OCI-LY3 (cell line): ENCODE results near the gene PNPLA7.
"Not testable (repeated sequence)": the region's sequence is repeated elsewhere in the genome, so short reads cannot be mapped to it uniquely, and the experiment has no call there.

Experiments used
- H2AFZ ChIP-seq: fragments of 200-600, 300-600 bp; shearing (Covaris generic); 2 replicates; pipeline ENCODE4 v1.6.0; 2014; ENCODE audit warnings: antibody characterized with exemption, low read depth, low read length
- H3K27ac ChIP-seq: fragments of 200-600, 300-600 bp; sonication (generic); 2 replicates; pipeline ENCODE4 v1.5.1; 2014; ENCODE audit warnings: mild to moderate bottlenecking, low read length, moderate library complexity, mixed read lengths
- H3K27me3 ChIP-seq: fragments of 200-600, 300-600 bp; sonication (generic); 2 replicates; pipeline ENCODE4 v1.6.1; 2014; ENCODE audit warnings: low read depth, low read length, mixed read lengths
- H3K36me3 ChIP-seq: fragments of 200-600, 300-600 bp; sonication (generic); replicated peaks from 2 replicates; pipeline ENCODE3; 2014; ENCODE audit warnings: low read depth, low read length, mixed read lengths
- H3K4me1 ChIP-seq: fragments of 300-600, 200-600 bp; sonication (generic); 2 replicates; pipeline ENCODE4 v1.6.1; 2014; ENCODE audit warnings: low read length, mixed read lengths
- H3K4me2 ChIP-seq: fragments of 200-600, 300-600 bp; sonication (generic); 2 replicates; pipeline ENCODE4 v1.6.1; 2014; ENCODE audit warnings: low read length, mixed read lengths
- H3K4me3 ChIP-seq: fragments of 300-600, 200-600 bp; sonication (generic); 2 replicates; pipeline ENCODE4 v1.5.1; 2014; ENCODE audit warnings: antibody characterized with exemption, mild to moderate bottlenecking, low read length, moderate library complexity
- H3K79me2 ChIP-seq: fragments of 300-600, 200-600 bp; shearing (Covaris generic); 2 replicates; pipeline ENCODE4 v1.6.1; 2014; ENCODE audit warnings: mild to moderate bottlenecking, low read length, mixed read lengths
- H3K9ac ChIP-seq: fragments of 300-600, 200-600 bp; shearing (Covaris generic); 2 replicates; pipeline ENCODE4 v1.6.0; 2014; ENCODE audit warnings: mild to moderate bottlenecking, low read length, moderate library complexity
- H3K9me3 ChIP-seq: fragments of 200-600, 300-600 bp; shearing (Covaris generic); 2 replicates; pipeline ENCODE4 v1.6.1; 2014; ENCODE audit warnings: low read length, mixed read lengths; ENCODE audit not compliant: insufficient read depth
- H4K20me1 ChIP-seq: fragments of 200-600, 300-600 bp; sonication (generic); 2 replicates; pipeline ENCODE4 v1.6.1; 2016; ENCODE audit warnings: low read length, mixed read lengths; ENCODE audit not compliant: insufficient read depth
- EZH2phosphoT487 ChIP-seq: fragments of 200-600 bp; shearing (Covaris generic); IDR thresholded peaks from 2 replicates; pipeline ENCODE4 v1.6.1; 2018; ENCODE audit warnings: antibody characterized with exemption, mixed run types, low read depth
- TF ChIP-seq, protein P1 (sequence below): fragments of 200-600, 300-600 bp; sonication (generic); IDR thresholded peaks from 2 replicates; pipeline ENCODE4 v1.5.1; 2014; ENCODE audit warnings: antibody characterized with exemption, low read length, low read depth

PNPLA7 gene

DNA sequence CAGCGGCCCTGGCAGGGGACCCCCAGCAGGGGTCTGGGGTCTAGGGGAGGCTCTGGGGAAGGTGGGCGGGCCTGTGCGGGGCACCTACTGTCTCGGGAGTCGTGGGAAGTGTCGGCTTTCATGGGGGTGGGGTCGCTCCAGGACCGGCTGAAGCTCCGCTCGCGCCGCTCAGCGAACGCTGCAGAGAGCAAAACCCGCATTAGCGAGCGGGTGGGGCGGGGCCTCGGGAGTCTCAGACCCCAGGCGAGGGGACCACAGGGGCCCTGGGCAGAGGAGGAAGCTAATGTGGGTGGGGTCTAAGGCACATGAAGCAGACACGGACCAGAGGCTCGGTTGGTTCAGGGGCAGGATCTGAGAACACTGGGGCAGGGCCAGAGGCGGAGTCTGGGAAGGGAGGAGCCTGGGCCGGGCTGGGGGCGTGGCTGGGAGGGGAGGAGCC is 96.5 kb downstream of the PNPLA7 start:
- Histone ChIP-seq H3K4me2 (no peak overlapping the region), H3K27ac (no peak overlapping the region)

DNA sequence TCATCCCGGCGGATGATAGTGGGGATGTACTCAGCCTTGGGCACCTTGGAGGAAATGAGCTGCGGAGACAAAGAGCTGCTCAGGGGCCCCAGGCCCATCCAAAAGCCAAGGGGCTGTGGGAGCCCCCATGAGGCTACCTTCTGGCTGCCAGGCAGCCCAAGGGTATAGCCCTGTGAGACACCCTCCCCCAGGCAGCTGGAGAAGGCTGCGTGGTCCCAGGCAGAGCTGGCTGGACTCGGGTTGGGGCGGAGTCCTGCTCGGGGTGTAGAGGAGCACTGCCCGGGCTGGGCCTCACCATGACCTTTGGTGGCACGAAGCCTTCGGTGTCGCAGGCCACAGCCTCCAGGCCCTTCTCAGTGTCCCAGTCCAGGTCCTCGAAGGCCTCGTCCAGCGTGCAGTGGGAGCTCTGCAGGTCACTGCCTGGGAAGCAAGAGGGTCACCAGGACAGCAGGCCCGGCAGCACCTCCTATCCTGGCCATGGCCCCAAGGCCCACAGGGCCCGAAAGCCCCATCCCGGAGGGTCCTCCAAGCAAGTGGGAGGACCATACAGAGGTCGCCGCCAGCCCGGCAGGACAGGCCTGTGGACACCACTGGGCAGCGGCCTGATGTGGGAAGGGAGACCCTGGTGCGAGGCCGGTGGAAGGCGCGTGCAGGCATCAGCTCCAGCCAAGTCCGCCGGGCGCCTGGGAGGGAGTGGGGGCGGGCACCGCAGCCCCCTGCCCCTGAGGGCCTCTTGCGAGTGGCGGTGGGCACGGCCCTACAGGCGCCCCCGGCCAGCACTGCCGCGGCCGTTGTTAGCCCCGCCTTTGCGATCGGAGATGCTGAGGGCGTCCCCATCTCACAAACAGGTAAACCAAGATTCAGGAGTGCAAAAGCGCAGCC is 97.2 kb downstream of the PNPLA7 start:
- no peak overlapping the region for H3K9ac ChIP-seq
- no peak overlapping the region for H3K27ac ChIP-seq
- no peak overlapping the region for H3K4me3 ChIP-seq
- H3K4me1 ChIP-seq, result peaks cover 2% of the 10 kb centered on the region; the same call in 1 of the 2 replicates
- no peaks in the 10 kb centered on the region for H3K9me3 ChIP-seq
- H3K79me2 ChIP-seq, result peaks cover 4% of the 10 kb centered on the region
- H3K4me2 ChIP-seq, result no peak overlapping the region
- no peaks in the 10 kb centered on the region for H3K27me3 ChIP-seq
- peaks cover 36% of the 10 kb centered on the region for H3K36me3 ChIP-seq
- peaks cover 6% of the 10 kb centered on the region for H4K20me1 ChIP-seq
- H2AFZ ChIP-seq, result no peak overlapping the region
- TF ChIP-seq EZH2phosphoT487, result no peak

More for the DNA sequence above, 96.5 kb downstream of the PNPLA7 start:
- Histone ChIP-seq H2AFZ (no peak overlapping the region), H3K9ac (no peak overlapping the region), H3K9me3 (no peaks in the 10 kb centered on the region), H3K27me3 (no peaks in the 10 kb centered on the region), H3K79me2 (peaks cover 10% of the 10 kb centered on the region), H3K36me3 (peaks cover 36% of the 10 kb centered on the region), H3K4me1 (peaks cover 6% of the 10 kb centered on the region; the same call in 1 of the 2 replicates), H4K20me1 (peaks cover 6% of the 10 kb centered on the region), H3K4me3 (no peak overlapping the region)
- TF ChIP-seq, protein P1, sequence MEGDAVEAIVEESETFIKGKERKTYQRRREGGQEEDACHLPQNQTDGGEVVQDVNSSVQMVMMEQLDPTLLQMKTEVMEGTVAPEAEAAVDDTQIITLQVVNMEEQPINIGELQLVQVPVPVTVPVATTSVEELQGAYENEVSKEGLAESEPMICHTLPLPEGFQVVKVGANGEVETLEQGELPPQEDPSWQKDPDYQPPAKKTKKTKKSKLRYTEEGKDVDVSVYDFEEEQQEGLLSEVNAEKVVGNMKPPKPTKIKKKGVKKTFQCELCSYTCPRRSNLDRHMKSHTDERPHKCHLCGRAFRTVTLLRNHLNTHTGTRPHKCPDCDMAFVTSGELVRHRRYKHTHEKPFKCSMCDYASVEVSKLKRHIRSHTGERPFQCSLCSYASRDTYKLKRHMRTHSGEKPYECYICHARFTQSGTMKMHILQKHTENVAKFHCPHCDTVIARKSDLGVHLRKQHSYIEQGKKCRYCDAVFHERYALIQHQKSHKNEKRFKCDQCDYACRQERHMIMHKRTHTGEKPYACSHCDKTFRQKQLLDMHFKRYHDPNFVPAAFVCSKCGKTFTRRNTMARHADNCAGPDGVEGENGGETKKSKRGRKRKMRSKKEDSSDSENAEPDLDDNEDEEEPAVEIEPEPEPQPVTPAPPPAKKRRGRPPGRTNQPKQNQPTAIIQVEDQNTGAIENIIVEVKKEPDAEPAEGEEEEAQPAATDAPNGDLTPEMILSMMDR, result no peak
- TF ChIP-seq EZH2phosphoT487, result no peak

DNA sequence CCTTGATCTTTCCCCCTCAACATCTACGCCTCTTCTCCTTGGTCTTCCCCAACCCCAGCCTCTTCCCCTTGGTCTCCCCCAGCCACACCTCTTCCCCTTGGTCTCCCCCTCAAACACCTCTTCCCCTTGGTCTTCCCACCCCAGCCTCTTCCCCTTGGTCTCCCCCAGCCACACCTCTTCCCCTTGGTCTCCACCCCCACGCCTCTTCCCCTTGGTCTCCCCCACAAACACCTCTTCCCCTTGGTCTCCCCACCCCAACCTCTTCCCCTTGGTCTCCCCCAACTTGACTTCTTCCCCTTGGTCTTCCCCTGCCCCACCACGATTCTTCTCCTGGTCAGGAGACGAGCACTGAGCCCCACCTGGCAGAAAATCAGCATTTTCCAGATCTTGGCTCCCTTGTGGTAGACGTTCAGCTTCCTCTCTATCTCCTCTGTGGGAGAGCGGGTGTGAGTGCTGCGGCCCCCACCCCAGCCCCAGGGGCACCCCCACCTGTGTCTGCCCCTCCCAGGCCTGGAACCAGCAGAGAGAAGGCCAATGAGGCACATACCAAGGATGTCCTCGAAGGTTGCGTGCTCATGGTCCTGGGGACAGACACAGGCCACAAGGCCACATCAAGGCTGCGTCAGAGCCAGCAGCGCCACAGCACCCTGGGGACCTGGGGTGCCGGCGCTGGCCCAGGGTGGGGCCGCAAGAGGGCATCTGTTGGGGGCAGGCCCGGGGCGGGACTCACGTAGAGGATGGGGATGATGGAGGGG is 98.0 kb downstream of the PNPLA7 start:
- H3K27ac ChIP-seq, result no peak overlapping the region
- peaks cover 33% of the 10 kb centered on the region for H3K36me3 ChIP-seq
- H3K4me3 ChIP-seq, result no peak overlapping the region
- H4K20me1 ChIP-seq, result peaks cover 6% of the 10 kb centered on the region
- H3K79me2 ChIP-seq, result no peaks in the 10 kb centered on the region
- no peaks in the 10 kb centered on the region for H3K9me3 ChIP-seq
- TF ChIP-seq, protein P1, result no peak
- no peak overlapping the region for H2AFZ ChIP-seq
- H3K4me2 ChIP-seq, result no peak overlapping the region
- H3K4me1 ChIP-seq, result peaks cover under 1% of the 10 kb centered on the region
- H3K9ac ChIP-seq, result no peak overlapping the region
- no peaks in the 10 kb centered on the region for H3K27me3 ChIP-seq

DNA sequence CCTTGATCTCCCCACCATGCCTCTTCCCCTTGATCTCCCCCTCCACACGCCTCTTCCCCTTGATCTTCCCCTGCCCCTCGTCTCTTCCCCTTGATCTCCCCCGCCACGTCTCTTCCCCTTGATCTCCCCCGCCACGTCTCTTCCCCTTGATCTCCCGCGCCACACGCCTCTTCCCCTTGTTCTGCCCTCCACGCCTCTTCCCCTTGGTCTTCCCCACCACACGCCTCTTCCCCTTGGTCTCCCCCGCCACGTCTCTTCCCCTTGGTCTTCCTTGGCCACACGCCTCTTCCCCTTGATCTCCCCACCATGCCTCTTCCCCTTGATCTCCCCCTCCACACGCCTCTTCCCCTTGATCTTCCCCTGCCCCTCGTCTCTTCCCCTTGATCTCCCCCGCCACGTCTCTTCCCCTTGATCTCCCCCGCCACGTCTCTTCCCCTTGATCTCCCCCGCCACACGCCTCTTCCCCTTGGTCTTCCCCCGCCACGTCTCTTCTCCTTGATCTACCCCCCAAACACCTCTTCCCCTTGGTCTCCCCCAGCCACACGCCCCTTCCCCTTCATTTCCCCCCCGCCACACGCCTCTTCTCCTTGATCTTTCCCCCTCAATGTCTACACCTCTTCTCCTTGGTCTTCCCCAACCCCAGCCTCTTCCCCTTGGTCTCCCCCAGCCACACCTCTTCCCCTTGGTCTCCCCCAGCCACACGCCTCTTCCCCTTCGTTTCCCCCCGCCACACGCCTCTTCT is 98.8 kb downstream of the PNPLA7 start:
- H3K79me2 ChIP-seq, H3K4me3 ChIP-seq, H4K20me1 ChIP-seq, H3K27me3 ChIP-seq, H3K4me2 ChIP-seq, H3K4me1 ChIP-seq, H3K9ac ChIP-seq, H3K9me3 ChIP-seq, H2AFZ ChIP-seq, H3K27ac ChIP-seq: not testable (repeated sequence)
- H3K36me3 ChIP-seq, result peaks cover 30% of the 10 kb centered on the region

DNA sequence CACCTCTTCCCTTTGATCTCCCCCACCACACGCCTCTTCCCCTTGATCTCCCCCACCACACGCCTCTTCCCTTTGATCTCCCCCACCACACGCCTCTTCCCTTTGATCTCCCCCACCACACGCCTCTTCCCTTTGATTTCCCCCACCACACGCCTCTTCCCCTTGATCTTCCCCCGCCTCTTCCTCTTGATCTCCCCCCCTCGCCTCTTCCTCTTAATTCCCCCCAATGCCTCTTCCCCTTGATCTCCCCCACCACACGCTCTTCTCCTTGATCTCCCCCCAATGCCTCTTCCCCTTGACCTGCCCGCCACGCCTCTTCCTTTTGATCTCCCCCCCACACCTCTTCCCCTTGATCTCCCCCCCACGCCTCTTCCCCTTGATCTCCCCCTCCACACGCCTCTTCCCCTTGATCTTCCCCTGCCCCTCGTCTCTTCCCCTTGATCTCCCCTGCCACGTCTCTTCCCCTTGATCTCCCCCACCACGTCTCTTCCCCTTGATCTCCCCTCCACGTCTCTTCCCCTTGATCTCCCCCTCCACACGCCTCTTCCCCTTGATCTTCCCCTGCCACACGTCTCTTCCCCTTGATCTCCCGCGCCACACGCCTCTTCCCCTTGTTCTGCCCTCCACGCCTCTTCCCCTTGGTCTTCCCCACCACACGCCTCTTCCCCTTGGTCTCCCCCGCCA is 99.5 kb downstream of the PNPLA7 start:
- H3K4me2 ChIP-seq, result not testable (repeated sequence)

More for the DNA sequence above, 99.5 kb downstream of the PNPLA7 start:
- H2AFZ ChIP-seq, H3K27ac ChIP-seq, H3K9ac ChIP-seq, H3K79me2 ChIP-seq, H3K4me3 ChIP-seq, H3K9me3 ChIP-seq, H3K27me3 ChIP-seq, H4K20me1 ChIP-seq: not testable (repeated sequence)
- Histone ChIP-seq H3K36me3 (peaks cover 24% of the 10 kb centered on the region), H3K4me1 (peaks cover 16% of the 10 kb centered on the region)
